ENCODE data around the gene RPS6KC1. TPM values are rescaled to one million over a fixed set of nuclear protein-coding genes. Genes with fewer than 3 reads are reported as not detected.
A peak's percentile ranks its signal among the peaks of the same experiment; 100 is the strongest.

RPS6KC1 gene
- polyA plus RNA-seq, 4 donors: 5.7 to 11.1 (median 5.8) TPM

DNA sequence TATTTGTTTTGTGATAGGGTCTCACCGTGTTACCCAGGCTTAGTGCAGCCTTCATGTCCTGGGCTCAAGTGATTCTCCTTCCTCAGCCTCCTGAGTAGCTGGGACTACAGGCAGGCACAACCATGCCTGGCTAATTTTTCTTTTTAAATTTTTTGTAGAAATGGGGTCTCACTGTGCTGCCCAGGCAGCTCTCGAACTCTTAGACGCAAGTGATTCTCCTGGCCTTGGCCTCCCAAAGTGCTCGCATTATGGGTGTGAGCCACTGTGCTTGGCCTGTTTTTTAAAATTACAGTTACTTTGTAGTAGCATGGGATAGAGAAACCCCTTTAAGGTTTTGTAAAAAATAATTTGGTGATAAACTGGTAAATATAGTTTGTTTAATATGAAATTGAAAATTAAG is 69.9 kb downstream of the RPS6KC1 start:
- H3K9me3 ChIP-seq (ENCODE audit: control insufficient read depth in 2 of 2, insufficient read depth in 1 of 2, low read depth in 1 of 2, low read length in 1 of 2): no peaks in the 10 kb centered on the region
- DNase-seq (no peak), FAIRE-seq (no peak)
- no peaks in the 10 kb centered on the region for H3K27me3 ChIP-seq (ENCODE audit: control insufficient read depth in 3 of 3, insufficient read depth in 3 of 3, low read length in 3 of 3)
- no peak overlapping the region for H3K4me3 ChIP-seq (ENCODE audit: low read depth in 1 of 3, low read length in 3 of 3)
- H3K36me3 ChIP-seq (ENCODE audit: control insufficient read depth in 3 of 3, insufficient read depth in 2 of 3, low read depth in 1 of 3, low read length in 3 of 3): peaks cover 0 to 5% (median 0%) of the 10 kb centered on the region in 3 donors
- H3K4me1 ChIP-seq (ENCODE audit: control insufficient read depth in 3 of 3, insufficient read depth in 2 of 3, low read depth in 1 of 3, low read length in 2 of 3): peaks cover 0 to 10% (median 4%) of the 10 kb centered on the region in 3 donors
- WGBS, 3 donors: 91 to 94% (median 91%) methylated on average over 4 of the region's 4 CpGs
- H3K27ac ChIP-seq (ENCODE audit: low read depth in 1 of 3, low read length in 2 of 3): no peak overlapping the region

DNA sequence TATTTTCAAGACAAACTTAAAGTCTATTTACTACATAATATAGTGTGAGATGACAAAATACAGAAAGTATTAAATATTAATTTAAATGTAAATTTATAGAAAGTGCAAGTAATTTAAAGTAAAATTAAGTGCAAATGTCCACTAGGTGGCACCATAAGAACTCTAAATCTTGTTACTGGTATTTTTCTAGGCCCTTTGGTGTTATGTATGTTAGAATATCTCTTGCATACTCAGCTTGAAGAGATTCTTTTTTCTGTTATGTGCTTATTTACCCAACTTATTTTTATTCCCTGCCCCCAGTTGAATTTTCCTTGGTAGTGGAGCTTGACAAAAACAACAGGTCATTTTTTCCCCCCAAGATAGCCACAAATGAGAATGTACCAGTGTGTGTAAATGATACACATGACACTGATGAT is 71.5 kb downstream of the RPS6KC1 start:
- FAIRE-seq (peak; percentile 57), DNase-seq (peak; percentile 52 to 62)
- Histone ChIP-seq H3K27me3 (ENCODE audit: control insufficient read depth in 3 of 3, insufficient read depth in 3 of 3, low read length in 3 of 3) (no peaks in the 10 kb centered on the region), H3K4me1 (ENCODE audit: control insufficient read depth in 3 of 3, insufficient read depth in 2 of 3, low read depth in 1 of 3, low read length in 2 of 3) (peaks cover 0 to 10% (median 4%) of the 10 kb centered on the region in 3 donors), H3K27ac (ENCODE audit: low read depth in 1 of 3, low read length in 2 of 3) (no peak overlapping the region), H3K9me3 (ENCODE audit: control insufficient read depth in 2 of 2, insufficient read depth in 1 of 2, low read depth in 1 of 2, low read length in 1 of 2) (no peaks in the 10 kb centered on the region), H3K4me3 (ENCODE audit: low read depth in 1 of 3, low read length in 3 of 3) (no peak overlapping the region), H3K36me3 (ENCODE audit: control insufficient read depth in 3 of 3, insufficient read depth in 2 of 3, low read depth in 1 of 3, low read length in 3 of 3) (peaks cover 0 to 4% (median 0%) of the 10 kb centered on the region in 3 donors)

DNA sequence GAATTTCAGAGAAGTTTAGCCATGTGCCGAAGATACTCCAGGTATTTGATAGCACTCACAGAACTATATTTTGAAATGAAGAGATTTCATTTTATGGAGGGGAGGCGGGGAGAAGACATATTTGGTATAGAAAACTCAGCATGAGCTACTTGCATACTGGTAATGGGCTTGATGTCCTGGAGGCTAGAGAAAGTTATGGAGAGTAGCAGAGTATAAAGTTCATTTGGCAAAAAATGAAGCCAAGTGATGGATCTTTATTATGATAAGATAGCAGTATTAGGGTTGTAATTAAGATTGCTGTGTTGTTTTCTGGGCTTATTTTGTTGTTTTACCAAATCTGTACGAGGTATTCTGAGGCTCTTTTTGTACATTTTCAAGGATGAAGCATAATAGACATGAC is 72.0 kb downstream of the RPS6KC1 start:
- peaks cover 0 to 10% (median 4%) of the 10 kb centered on the region in 3 donors for H3K4me1 ChIP-seq (ENCODE audit: control insufficient read depth in 3 of 3, insufficient read depth in 2 of 3, low read depth in 1 of 3, low read length in 2 of 3)
- peak in 1 of 2 donors; percentile 22 for DNase-seq
- 77 to 87% (median 78%) methylated on average over 3 of the region's 3 CpGs for WGBS, 3 donors
- FAIRE-seq: no peak
- peaks cover 0 to 2% (median 0%) of the 10 kb centered on the region in 3 donors for H3K36me3 ChIP-seq (ENCODE audit: control insufficient read depth in 3 of 3, insufficient read depth in 2 of 3, low read depth in 1 of 3, low read length in 3 of 3)
- H3K27me3 ChIP-seq (ENCODE audit: control insufficient read depth in 3 of 3, insufficient read depth in 3 of 3, low read length in 3 of 3): no peaks in the 10 kb centered on the region
- H3K4me3 ChIP-seq (ENCODE audit: low read depth in 1 of 3, low read length in 3 of 3): no peak overlapping the region
- H3K9me3 ChIP-seq (ENCODE audit: control insufficient read depth in 2 of 2, insufficient read depth in 1 of 2, low read depth in 1 of 2, low read length in 1 of 2): no peaks in the 10 kb centered on the region
- H3K27ac ChIP-seq (ENCODE audit: low read depth in 1 of 3, low read length in 2 of 3): peak overlapping the region in 1 of 3 donors; percentile 44

DNA sequence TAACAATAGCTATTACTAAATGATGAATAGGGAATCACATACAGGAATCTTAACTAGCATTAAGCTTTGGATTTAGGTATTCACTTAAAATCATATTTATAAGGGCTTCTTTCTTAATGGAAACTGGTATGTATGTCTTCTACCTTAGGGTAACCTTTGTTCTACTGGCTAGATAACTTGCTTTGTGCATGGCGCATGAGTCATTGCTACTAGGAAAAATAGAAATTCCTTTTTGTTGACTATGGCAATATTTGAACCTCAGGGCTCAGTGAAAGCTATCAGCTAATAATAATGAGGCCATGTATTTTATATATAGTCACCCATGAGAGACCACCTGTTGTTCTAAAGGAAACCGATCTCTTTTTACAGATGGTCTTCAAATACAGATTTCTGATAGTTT is 72.5 kb downstream of the RPS6KC1 start:
- no peaks in the 10 kb centered on the region for H3K9me3 ChIP-seq (ENCODE audit: control insufficient read depth in 2 of 2, insufficient read depth in 1 of 2, low read depth in 1 of 2, low read length in 1 of 2)
- FAIRE-seq: no peak
- 59 to 85% (median 69%) methylated on average over 2 of the region's 2 CpGs for WGBS, 3 donors
- H3K27ac ChIP-seq (ENCODE audit: low read depth in 1 of 3, low read length in 2 of 3): peak overlapping the region in 2 of 3 donors; percentile 32 to 44
- H3K4me1 ChIP-seq (ENCODE audit: control insufficient read depth in 3 of 3, insufficient read depth in 2 of 3, low read depth in 1 of 3, low read length in 2 of 3): peaks cover 0 to 10% (median 4%) of the 10 kb centered on the region in 3 donors
- H3K4me3 ChIP-seq (ENCODE audit: low read depth in 1 of 3, low read length in 3 of 3): no peak overlapping the region
- peaks cover 0 to 2% (median 0%) of the 10 kb centered on the region in 3 donors for H3K36me3 ChIP-seq (ENCODE audit: control insufficient read depth in 3 of 3, insufficient read depth in 2 of 3, low read depth in 1 of 3, low read length in 3 of 3)
- peak; percentile 65 to 74 for DNase-seq
- no peaks in the 10 kb centered on the region for H3K27me3 ChIP-seq (ENCODE audit: control insufficient read depth in 3 of 3, insufficient read depth in 3 of 3, low read length in 3 of 3)

DNA sequence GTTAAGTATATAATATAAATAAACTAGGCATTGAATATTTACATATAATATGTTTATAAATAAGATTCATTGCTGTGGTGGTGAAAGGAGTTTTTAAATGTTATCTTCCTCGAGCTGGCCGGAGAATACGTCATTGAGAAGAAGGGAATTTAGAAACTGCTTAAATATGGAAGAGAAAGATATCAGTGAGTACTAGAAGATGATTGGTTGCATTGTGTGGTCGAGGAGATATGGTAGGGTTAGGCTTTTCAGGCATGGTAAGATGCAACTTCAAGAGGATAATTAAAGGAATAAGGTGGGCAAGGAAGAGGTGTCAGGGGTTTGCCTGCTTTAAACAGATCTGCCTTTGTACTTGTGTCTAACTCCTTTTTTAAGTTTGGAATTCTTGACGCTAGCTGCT is 73.5 kb downstream of the RPS6KC1 start:
- peaks cover 0 to 10% (median 4%) of the 10 kb centered on the region in 3 donors for H3K4me1 ChIP-seq (ENCODE audit: control insufficient read depth in 3 of 3, insufficient read depth in 2 of 3, low read depth in 1 of 3, low read length in 2 of 3)
- 88 to 96% (median 91%) methylated on average over 5 of the region's 5 CpGs for WGBS, 3 donors
- no peak overlapping the region for H3K27ac ChIP-seq (ENCODE audit: low read depth in 1 of 3, low read length in 2 of 3)
- H3K9me3 ChIP-seq (ENCODE audit: control insufficient read depth in 2 of 2, insufficient read depth in 1 of 2, low read depth in 1 of 2, low read length in 1 of 2): no peaks in the 10 kb centered on the region
- no peaks in the 10 kb centered on the region for H3K27me3 ChIP-seq (ENCODE audit: control insufficient read depth in 3 of 3, insufficient read depth in 3 of 3, low read length in 3 of 3)
- H3K36me3 ChIP-seq (ENCODE audit: control insufficient read depth in 3 of 3, insufficient read depth in 2 of 3, low read depth in 1 of 3, low read length in 3 of 3): peaks cover 0 to 5% (median 0%) of the 10 kb centered on the region in 3 donors
- no peak overlapping the region for H3K4me3 ChIP-seq (ENCODE audit: low read depth in 1 of 3, low read length in 3 of 3)
- DNase-seq: no peak
- FAIRE-seq: no peak

DNA sequence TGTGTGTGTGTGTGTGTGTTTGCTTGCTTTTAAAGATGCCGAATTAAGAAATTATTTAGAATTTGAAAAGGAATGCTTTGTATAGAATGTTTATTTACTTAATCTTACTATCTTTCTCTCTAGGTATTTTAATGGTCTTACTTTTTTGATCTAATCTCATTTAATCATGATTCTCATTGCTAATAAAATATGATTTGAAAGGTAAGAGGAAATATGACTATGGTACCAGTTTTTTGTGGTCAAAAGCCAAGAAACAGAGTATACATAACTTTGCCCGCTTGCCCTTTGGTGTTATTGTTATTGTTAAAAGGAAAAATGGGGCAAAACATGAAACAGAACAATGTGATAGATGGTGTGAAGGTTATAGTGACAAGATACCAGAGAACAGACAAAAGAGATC is 74.6 kb downstream of the RPS6KC1 start:
- FAIRE-seq: no peak
- H3K9me3 ChIP-seq (ENCODE audit: control insufficient read depth in 2 of 2, insufficient read depth in 1 of 2, low read depth in 1 of 2, low read length in 1 of 2): no peaks in the 10 kb centered on the region
- peaks cover 0 to 10% (median 4%) of the 10 kb centered on the region in 3 donors for H3K4me1 ChIP-seq (ENCODE audit: control insufficient read depth in 3 of 3, insufficient read depth in 2 of 3, low read depth in 1 of 3, low read length in 2 of 3)
- no peak overlapping the region for H3K27ac ChIP-seq (ENCODE audit: low read depth in 1 of 3, low read length in 2 of 3)
- 87 to 91% (median 90%) methylated on average over 2 of the region's 2 CpGs for WGBS, 3 donors
- H3K36me3 ChIP-seq (ENCODE audit: control insufficient read depth in 3 of 3, insufficient read depth in 2 of 3, low read depth in 1 of 3, low read length in 3 of 3): peaks cover 0 to 5% (median 0%) of the 10 kb centered on the region in 3 donors
- H3K27me3 ChIP-seq (ENCODE audit: control insufficient read depth in 3 of 3, insufficient read depth in 3 of 3, low read length in 3 of 3): no peaks in the 10 kb centered on the region
- no peak overlapping the region for H3K4me3 ChIP-seq (ENCODE audit: low read depth in 1 of 3, low read length in 3 of 3)
- no peak for DNase-seq

DNA sequence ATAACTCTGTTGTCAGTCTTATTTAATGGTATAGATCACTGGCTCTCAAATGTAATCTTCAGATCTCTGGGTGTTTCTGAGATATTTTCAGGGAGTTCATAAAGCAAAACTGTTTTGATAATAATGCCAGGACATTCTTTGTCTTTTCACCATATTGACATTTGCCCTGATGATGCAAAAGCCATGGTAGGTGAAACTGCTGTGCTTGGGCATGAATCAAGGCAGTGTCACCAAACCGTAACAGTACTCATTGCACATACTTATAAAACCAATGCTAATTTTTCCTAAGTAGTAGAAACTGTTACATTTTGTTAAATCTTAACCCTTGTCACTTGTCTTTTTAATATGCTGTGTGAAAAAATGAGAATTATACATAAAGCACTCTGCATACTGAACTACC is 76.0 kb downstream of the RPS6KC1 start:
- peaks cover 0 to 10% (median 4%) of the 10 kb centered on the region in 3 donors for H3K4me1 ChIP-seq (ENCODE audit: control insufficient read depth in 3 of 3, insufficient read depth in 2 of 3, low read depth in 1 of 3, low read length in 2 of 3)
- no peak for FAIRE-seq
- 94 to 100% (median 98%) methylated on average over 1 of the region's 1 CpG for WGBS, 3 donors

DNA sequence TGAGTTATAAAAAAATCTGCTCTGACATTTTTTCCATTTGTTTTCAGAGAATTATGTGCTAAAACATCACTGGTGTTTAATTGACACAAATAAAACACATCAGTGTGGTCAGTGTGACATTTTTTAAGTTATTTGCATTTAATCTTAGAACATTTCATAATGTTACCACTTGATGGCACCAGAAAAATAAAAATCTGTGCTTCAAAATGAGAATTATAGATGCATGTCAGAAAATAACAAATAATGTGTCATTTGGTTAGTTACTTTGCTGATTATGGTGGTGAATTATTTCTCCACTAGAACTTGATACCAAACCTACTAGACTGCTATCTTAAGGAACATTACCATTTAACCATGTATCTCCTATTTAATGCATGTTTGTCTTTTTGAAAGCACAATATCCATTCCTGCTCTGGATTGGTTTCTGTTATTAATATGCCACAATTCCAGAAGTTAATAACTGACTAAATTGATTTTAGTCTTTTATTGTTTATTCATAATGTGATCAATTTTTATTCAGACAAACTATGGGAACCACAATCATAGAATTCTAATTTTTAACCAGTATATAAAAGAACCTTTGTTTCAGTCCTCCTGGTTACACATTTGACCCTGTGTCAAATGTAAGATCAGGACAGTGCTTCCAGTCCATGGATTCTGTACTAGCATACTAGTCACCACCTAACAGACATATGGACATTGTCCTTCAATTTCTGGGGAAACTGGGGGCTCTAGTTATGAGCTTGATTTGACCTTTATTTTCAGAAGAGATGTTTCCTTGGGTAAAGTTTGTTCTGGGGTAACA is 81.0 kb downstream of the RPS6KC1 start:
- no peak for DNase-seq
- FAIRE-seq: no peak
- Histone ChIP-seq H3K4me1 (ENCODE audit: control insufficient read depth in 3 of 3, insufficient read depth in 2 of 3, low read depth in 1 of 3, low read length in 2 of 3) (peaks cover 0 to 3% (median 0%) of the 10 kb centered on the region in 3 donors), H3K27me3 (ENCODE audit: control insufficient read depth in 3 of 3, insufficient read depth in 3 of 3, low read length in 3 of 3) (no peaks in the 10 kb centered on the region), H3K9me3 (ENCODE audit: control insufficient read depth in 2 of 2, insufficient read depth in 1 of 2, low read depth in 1 of 2, low read length in 1 of 2) (no peaks in the 10 kb centered on the region), H3K4me3 (ENCODE audit: low read depth in 1 of 3, low read length in 3 of 3) (no peak overlapping the region), H3K27ac (ENCODE audit: low read depth in 1 of 3, low read length in 2 of 3) (no peak overlapping the region), H3K36me3 (ENCODE audit: control insufficient read depth in 3 of 3, insufficient read depth in 2 of 3, low read depth in 1 of 3, low read length in 3 of 3) (peaks cover 0 to 2% (median 0%) of the 10 kb centered on the region in 3 donors)

More for the DNA sequence above, 76.0 kb downstream of the RPS6KC1 start:
- H3K36me3 ChIP-seq (ENCODE audit: control insufficient read depth in 3 of 3, insufficient read depth in 2 of 3, low read depth in 1 of 3, low read length in 3 of 3): peaks cover 0 to 2% (median 0%) of the 10 kb centered on the region in 3 donors
- H3K9me3 ChIP-seq (ENCODE audit: control insufficient read depth in 2 of 2, insufficient read depth in 1 of 2, low read depth in 1 of 2, low read length in 1 of 2): no peaks in the 10 kb centered on the region
- H3K27ac ChIP-seq (ENCODE audit: low read depth in 1 of 3, low read length in 2 of 3): no peak overlapping the region
- H3K27me3 ChIP-seq (ENCODE audit: control insufficient read depth in 3 of 3, insufficient read depth in 3 of 3, low read length in 3 of 3): no peaks in the 10 kb centered on the region
- DNase-seq: no peak
- no peak overlapping the region for H3K4me3 ChIP-seq (ENCODE audit: low read depth in 1 of 3, low read length in 3 of 3)
